GM21526 (cell line): Measurements from ENCODE around the gene PRMT7.

Experiments used
- ATAC-seq: cut with Tn5 transposase; IDR thresholded peaks from one replicate; pipeline ENCODE4 v1.9.1; 2021; ENCODE audit warnings: moderate library complexity; ENCODE audit not compliant: unreplicated experiment, low FRiP score

The PRMT7 gene

GRCh38 chr16:68360547-68360946, 49.7 kb downstream of the PRMT7 start:
- no peak for ATAC-seq

DNA sequence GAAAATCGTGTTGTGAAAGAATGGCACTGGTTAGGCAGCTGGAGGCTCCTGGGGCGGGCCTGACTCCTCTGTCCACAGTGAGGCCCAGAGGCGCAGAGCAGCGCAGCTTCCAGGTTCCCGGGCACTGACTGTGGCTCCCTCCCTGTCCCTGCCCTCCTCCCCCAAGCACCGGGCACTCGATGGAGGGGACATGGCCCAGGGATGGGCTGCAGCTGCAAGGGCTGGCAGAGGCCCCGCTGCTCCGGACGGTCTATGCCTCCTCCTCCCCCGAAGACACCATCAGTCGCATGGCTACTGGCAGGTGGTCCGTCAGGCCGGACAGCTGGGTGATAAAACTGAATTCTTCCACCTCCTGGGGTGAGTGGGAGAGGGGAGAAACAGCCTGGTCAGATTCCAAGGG, 50.1 kb downstream of the PRMT7 start:
- no peak for ATAC-seq

DNA sequence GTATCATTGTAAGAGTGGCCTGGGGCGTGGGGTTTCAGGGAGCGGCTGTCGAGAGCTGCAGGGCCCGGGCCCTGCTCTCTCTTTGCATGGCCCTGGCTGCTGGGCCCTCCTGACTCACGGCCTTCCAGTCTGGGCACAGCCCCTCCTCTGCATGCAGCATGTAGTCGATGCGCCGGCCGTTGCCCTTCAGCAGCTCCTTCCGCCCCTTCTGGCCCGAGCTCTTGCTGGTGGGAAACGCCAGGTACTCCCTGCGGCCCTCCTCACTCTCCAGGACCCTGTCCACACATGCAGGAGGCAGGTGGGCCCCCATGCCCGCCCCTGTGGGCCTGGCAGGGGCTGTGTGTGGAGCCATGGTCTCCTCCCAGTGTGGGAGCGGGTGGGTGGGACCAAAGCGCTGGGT, 50.7 kb downstream of the PRMT7 start:
- ATAC-seq: no peak

GRCh38 chr16:68362262-68362913, 51.6 kb downstream of the PRMT7 start:
- ATAC-seq: no peak

DNA sequence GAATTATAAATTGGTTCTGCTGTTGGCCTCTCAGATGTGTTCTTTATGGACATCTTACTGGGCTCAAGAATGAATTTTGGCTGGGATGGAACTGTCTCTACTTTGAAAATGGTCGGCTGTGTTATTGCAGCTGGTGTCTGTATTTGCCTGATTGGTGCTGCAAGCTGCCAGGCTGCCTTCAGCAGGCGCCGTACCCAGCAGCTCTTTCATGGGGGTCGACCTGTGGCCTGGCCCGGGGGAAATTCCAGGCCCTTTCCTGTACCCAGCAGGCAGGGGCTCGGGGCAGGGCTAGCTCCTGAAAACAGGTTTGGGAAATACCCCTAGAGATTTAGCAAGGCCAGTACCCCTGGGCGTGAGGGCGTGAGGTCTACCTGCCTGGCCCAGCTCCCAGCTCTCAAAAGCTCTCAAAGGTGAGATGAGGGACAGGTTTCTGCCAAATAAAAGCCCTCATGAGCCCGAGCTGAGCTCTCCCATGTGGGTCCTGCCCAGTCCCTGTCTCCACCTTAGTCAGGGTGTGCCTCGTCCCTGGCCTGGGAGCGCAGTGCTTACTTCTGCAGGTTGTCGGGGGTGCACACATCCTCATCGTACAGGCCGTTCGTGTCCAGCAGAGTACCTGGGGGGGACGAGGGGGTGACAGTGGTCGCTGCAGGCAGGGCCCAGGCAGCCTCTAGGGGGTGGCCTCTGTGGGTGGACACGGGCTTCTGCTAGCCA, 52.3 kb downstream of the PRMT7 start:
- no peak for ATAC-seq

GRCh38 chr16:68363658-68364521, 53.1 kb downstream of the PRMT7 start:
- ATAC-seq: no peak

GRCh38 chr16:68364561-68364998, 53.8 kb downstream of the PRMT7 start:
- ATAC-seq: no peak

- no peak for ATAC-seq
These were observed 54.5 kb downstream of the PRMT7 start for GRCh38 chr16:68365167-68365817.

DNA sequence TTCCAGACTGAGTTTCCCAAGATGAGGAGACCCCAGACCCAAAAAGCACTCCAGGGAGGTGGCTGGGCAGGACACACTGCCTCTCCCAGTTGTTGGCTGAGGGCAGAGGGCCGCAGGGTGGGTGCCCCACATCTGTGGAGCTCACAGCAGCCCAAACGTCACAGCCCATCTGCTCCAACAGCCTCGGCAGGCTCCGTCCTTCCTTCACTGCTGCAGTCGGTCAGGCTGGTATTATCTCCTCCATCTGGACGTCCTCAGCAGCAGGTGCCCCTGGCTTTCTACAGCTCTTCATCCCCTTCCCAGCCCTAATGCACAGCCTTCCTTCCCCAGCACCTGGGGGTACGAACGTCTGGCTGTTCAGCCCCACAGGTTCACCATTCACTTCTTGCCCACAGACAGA, 55.2 kb downstream of the PRMT7 start:
- ATAC-seq: no peak

DNA sequence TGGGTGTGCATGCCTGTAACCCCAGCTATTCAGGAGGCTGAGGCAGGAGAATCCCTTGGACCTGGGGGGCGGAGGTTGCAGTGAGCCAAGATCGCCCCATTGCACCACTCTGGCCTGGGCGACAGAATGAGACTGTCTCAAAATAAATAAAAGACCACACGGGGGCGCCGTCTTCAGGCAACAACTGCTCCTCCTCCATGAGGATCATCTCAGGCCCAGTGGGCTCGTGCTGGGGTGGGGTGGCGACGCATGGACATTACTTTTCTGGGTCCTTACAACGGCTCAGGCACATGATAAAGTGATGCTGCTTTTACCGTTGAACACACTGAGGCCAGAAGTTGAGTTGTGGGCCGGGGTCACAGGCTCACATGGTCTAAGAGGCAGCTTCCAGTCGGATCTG, 56.2 kb downstream of the PRMT7 start:
- no peak for ATAC-seq

DNA sequence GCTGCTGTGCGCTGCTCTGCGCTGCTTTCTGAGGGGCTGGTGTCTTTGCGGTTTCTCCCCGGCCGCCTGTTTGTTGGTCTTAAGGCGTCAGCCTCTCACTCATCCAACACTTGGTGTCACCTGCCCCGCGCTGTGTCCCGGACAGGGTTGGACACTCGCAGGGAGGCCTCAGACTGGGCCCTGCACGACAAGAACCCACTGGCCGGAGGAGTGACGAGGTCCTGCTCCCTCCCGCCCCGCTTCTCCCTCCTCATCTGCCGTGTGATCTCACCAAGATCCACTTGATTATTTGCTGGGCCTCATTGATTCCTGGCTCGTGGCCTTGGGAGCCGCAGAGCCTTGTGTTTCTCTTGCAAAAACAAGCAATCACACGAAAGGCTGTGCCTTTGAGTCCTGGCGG, 56.6 kb downstream of the PRMT7 start:
- ATAC-seq: no peak

DNA sequence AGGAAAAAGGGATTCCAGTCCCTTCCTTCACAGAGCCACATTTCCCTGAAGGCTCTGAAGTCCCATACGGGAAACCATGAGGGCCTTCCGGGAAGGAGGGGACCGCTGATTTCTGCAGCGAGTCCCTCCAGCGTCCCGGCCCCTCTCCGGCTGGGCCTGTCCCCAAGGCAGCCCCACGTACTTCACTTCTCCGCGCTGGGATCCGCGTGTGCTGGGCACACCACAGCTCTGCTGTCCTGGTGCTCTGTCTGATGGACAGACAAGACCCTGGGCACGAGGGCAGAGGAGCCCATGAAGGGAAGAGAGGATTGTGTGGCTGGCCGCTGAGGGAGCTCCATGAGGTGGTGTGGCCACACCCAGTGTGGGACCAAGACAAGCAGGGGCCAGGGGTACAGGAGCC, 57.1 kb downstream of the PRMT7 start:
- no peak for ATAC-seq

- no peak for ATAC-seq
These were observed 57.6 kb downstream of the PRMT7 start for GRCh38 chr16:68368301-68368888.

- no peak for ATAC-seq
These were observed 58.3 kb downstream of the PRMT7 start for GRCh38 chr16:68369168-68369567.

DNA sequence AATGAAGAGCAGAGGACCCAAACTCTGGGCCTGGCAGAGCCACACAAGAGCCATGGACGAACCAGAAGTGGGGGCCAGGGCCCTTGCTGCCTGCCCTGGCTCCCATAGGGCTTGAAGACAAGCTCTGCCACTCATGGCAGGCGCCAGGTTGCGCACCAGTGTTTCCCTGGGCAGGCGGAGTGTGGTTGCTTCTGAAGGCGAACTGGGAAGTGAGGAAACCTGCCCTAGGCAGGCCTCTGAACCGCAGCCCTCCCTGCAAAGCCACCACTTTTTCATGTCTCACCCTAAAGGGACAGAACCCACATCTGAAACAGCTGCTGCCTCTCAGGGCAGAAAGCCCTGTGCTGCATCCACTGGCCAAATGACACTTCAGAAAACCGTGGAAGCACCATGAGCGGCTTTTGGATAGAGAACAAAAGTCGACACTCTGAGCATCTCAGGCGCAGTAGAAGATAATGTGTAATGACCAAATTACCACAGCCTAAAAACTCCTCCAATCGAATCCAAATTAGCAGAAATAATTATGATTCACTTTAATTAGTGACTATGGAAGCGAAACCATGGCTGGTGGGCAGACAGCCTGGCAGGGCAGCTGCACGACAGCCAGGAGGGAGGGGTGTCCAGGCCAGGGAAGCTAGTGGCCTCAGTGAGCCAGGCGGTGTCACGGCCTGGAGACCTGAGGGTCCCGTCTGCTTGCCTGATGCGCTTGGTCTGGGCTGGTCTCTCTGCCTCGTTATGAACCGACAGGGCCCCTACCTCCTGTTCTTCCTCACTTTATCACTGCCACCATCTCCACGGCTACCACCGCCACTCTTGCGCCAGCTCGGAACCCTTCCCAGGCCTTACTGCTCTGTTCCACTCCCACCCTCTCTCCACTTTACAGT, 59.1 kb downstream of the PRMT7 start:
- peak; percentile 46 for ATAC-seq

DNA sequence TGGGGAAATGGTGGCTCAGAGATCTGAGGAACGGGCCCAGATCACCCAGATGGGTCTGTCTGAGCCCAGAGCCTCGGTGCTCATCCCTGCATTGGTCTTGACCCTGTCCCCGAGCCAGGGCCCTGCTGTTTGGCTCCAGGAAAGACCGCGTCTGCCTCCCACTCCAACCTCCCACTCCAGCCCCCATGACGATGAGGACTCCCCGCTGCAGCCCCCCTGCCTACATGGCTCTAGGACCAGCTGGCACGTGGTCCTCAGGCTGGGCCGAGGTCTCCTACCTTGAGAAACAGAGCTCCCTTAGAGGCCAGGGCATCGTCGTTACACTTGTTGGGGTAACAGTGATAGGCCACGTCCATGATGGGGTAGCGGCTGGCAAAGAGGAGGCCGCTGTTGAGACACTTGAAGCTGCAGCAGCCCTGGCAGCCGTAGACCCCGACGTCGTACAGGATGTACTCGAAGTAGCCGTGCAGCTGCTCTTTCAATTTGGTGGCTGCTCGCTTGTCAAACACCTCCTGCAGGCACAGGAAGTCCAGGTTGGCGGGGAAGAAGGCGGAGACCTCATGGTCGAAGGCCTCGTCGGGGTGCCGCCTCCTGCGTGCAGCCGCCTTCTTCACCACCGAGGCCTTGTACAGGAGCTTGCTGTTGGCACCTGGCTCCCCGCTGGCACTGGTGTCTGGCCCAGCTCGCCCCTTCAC, 59.9 kb downstream of the PRMT7 start:
- ATAC-seq: no peak

GRCh38 chr16:68371276-68371651, 60.4 kb downstream of the PRMT7 start:
- no peak for ATAC-seq

DNA sequence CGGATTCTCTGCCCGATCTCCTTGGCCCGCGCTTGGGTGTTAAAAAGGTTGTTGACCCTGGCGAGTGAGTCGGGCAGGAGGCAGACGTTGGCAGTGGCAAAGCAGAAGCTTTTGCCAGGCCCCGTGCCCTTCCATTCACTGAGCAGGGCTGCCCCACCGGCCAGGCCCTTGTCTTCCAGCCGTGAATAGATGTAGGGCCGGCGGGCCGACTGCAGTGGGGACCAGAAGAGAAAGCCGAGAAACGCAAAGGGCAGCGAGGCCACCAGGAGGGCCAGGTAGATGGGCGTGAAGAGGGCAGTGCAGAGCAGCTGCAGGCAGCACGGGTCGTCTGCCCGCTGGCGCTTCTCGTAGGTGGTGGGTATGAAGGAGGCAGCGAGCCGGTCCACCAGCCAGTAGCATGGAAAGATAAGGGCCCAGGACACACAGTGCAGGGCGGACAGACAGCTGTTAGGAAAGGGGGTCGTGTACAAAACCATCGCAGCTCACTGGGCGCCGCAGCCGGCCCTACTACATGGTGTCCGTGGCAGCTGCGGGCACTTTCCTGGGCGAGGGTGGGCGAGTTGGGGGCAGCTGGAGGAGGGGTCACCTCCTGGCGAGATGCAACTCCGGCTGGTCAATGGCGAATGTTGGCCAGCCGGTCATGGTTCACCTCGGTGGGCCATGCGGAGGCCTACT, 61.0 kb downstream of the PRMT7 start:
- no peak for ATAC-seq

DNA sequence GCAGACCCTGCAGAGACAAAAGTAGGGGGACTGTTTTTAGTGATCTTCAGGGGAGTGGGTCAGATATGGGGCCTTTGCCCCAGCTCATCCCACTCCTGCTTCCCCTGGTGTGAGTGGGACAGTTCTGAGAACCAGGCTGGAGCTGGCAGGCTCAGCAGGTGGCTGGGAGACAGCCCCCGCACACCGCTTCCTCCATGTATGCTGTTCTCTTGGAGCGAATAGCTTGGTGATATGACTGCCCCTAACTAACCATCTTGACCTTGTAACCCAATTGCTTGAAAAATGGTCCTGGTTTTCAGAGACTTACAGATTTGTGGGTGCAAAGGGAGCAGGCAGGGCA, 61.5 kb downstream of the PRMT7 start:
- no peak for ATAC-seq
